ENCODE results near the gene TMEM44. TPM values are rescaled to one million over a fixed set of nuclear protein-coding genes. Genes with fewer than 3 reads are reported as not detected.
A peak's percentile ranks its signal among the peaks of the same experiment; 100 is the strongest.

Gene TMEM44
- total and polyA plus RNA-seq, 2 donors (not counting 3 experiments of a cell fraction or from before 2014, with no cell fraction given): 93.8 to 125 TPM

- Histone ChIP-seq H3K79me2 (ENCODE audit: control insufficient read depth, insufficient read depth, low read length) (peaks cover 3% of the 10 kb centered on the region), H3K9ac (replicated peaks; ENCODE audit: extremely low read depth, insufficient read depth, low read length) (peak overlapping the region; percentile 65), H3K27me3 (ENCODE audit: control insufficient read depth in 2 of 2, insufficient read depth in 2 of 2, low read length in 2 of 2) (no peaks in the 10 kb centered on the region), H3K9me1 (replicated peaks; ENCODE audit: control insufficient read depth, extremely low read depth, insufficient read depth, low read length) (no peaks in the 10 kb centered on the region), H4K20me1 (replicated peaks; ENCODE audit: control insufficient read depth, extremely low read depth, insufficient read depth, low read length) (no peaks in the 10 kb centered on the region), H3K36me3 (ENCODE audit: control insufficient read depth in 2 of 2, extremely low read depth in 1 of 2, insufficient read depth in 2 of 2, low read length in 2 of 2) (no peaks in the 10 kb centered on the region), H3K27ac (ENCODE audit: insufficient read depth, low read depth, low read length) (peak overlapping the region; percentile 71), H3K4me1 (ENCODE audit: control insufficient read depth, extremely low read depth, insufficient read depth, low read length) (peaks cover 20% of the 10 kb centered on the region), H2AFZ (ENCODE audit: low read depth, low read length) (no peak overlapping the region), H3K4me3 (replicated peaks in 1 of 3; ENCODE audit: insufficient read depth in 1 of 3, low read depth in 1 of 3, low read length in 3 of 3) (no peak overlapping the region), H3K9me3 (replicated peaks; ENCODE audit: control insufficient read depth, insufficient read depth, low read length) (no peaks in the 10 kb centered on the region), H3K4me2 (ENCODE audit: insufficient read depth, low read length) (peak overlapping the region; percentile 12)
- CTCF ChIA-PET: interaction anchor here (0.8 to 8.9 kb wide), 7 partner anchors 14 to 107 kb away, joined by 3 to 166 read pairs (median 4); no protein-coding TSS in a partner anchor
- DNase-seq (ENCODE audit: low read depth, low spot score) (peak; percentile 86), FAIRE-seq (peak; percentile 67)
- POLR2A ChIA-PET: interaction anchor here (0.9 to 1.5 kb wide), 3 partner anchors 17 to 107 kb away, joined by 3 to 6 read pairs (median 4); no protein-coding TSS in a partner anchor
- dilution Hi-C loops (cut with MboI; ENCODE audit: extremely low pct_ligation_motif_present, low sequenced_read_pairs): no loop called here
- peak; percentile 10 for TF ChIP-seq JUN (IDR thresholded peaks at IDR 0.05; ENCODE audit: borderline replicate concordance, insufficient read depth, insufficient read length, low read depth)
- TF ChIP-seq MYC (IDR thresholded peaks at IDR 0.05; ENCODE audit: low read depth, low read length): no peak
- peak; percentile 84 for TF ChIP-seq FOS (IDR thresholded peaks at IDR 0.05; ENCODE audit: borderline replicate concordance, insufficient read depth, low read length)
- TF ChIP-seq GATA2 (IDR thresholded peaks at IDR 0.05; ENCODE audit: insufficient read depth, insufficient read length, low read depth, low read length): peak; percentile 97
- TF ChIP-seq POLR2A (IDR thresholded peaks at IDR 0.05; ENCODE audit: low read depth, low read length): no peak
- TF ChIP-seq EZH2 (IDR thresholded peaks at IDR 0.05; ENCODE audit: borderline replicate concordance, low read depth, low read length, severe bottlenecking): no peak
- TF ChIP-seq, protein P1, sequence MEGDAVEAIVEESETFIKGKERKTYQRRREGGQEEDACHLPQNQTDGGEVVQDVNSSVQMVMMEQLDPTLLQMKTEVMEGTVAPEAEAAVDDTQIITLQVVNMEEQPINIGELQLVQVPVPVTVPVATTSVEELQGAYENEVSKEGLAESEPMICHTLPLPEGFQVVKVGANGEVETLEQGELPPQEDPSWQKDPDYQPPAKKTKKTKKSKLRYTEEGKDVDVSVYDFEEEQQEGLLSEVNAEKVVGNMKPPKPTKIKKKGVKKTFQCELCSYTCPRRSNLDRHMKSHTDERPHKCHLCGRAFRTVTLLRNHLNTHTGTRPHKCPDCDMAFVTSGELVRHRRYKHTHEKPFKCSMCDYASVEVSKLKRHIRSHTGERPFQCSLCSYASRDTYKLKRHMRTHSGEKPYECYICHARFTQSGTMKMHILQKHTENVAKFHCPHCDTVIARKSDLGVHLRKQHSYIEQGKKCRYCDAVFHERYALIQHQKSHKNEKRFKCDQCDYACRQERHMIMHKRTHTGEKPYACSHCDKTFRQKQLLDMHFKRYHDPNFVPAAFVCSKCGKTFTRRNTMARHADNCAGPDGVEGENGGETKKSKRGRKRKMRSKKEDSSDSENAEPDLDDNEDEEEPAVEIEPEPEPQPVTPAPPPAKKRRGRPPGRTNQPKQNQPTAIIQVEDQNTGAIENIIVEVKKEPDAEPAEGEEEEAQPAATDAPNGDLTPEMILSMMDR (IDR thresholded peaks at IDR 0.05; ENCODE audit: extremely low read depth in 1 of 2, insufficient read depth in 1 of 2, low read depth in 1 of 2, low read length in 2 of 2): no peak
- TF ChIP-seq, protein P2, sequence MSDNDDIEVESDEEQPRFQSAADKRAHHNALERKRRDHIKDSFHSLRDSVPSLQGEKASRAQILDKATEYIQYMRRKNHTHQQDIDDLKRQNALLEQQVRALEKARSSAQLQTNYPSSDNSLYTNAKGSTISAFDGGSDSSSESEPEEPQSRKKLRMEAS (IDR thresholded peaks at IDR 0.05; ENCODE audit: insufficient read depth, insufficient read length): no peak
- peak; percentile 77 for TF ChIP-seq POLR2AphosphoS5 (IDR thresholded peaks at IDR 0.05; ENCODE audit: insufficient read depth, low read depth, low read length)
- BruUV-seq (replicated peaks): no TSS peak
- intact Hi-C loops (cut with micrococcal nuclease): loop anchor here (2.0 kb wide), 4 partner anchors 18 to 246 kb away; partner anchors contain the start of gene ATP13A3
These were observed 54.1 kb downstream of the TMEM44 start for GRCh38 chr3:194579091-194579606.
